LNCAP (cell line): ENCODE data around the gene LSM12.

Experiments
- TF ChIP-seq, protein P1 (sequence below): fragments of 450-650 bp; IDR thresholded peaks from 2 replicates; pipeline ENCODE4 v1.5.1; 2017; ENCODE audit warnings: mild to moderate bottlenecking

Gene LSM12

DNA sequence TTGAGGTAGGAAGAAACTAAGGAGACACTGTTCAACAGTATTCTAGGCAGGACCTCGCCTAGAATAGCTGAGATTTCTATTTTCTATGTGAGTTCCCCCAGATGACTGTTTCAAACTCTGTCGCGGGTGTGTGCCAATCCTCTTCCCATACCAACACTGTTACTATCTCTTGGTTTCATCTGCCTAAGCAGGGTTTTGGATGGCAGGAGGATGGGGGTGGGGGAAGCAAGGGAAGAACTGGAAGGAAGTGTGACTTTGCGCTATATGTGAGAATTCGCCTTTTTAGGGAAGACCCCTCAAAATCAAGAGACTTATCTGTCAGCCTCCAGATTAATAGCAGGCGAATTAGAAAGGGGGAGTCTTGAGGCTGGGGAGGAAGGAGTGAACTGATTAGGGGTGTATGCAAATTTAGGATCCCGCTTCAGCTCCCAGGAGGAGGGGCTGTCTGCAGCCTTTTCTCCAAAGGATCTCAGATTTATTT lies 3.5 kb upstream of the LSM12 start:
- TF ChIP-seq, protein P1, sequence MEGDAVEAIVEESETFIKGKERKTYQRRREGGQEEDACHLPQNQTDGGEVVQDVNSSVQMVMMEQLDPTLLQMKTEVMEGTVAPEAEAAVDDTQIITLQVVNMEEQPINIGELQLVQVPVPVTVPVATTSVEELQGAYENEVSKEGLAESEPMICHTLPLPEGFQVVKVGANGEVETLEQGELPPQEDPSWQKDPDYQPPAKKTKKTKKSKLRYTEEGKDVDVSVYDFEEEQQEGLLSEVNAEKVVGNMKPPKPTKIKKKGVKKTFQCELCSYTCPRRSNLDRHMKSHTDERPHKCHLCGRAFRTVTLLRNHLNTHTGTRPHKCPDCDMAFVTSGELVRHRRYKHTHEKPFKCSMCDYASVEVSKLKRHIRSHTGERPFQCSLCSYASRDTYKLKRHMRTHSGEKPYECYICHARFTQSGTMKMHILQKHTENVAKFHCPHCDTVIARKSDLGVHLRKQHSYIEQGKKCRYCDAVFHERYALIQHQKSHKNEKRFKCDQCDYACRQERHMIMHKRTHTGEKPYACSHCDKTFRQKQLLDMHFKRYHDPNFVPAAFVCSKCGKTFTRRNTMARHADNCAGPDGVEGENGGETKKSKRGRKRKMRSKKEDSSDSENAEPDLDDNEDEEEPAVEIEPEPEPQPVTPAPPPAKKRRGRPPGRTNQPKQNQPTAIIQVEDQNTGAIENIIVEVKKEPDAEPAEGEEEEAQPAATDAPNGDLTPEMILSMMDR: no peak

DNA sequence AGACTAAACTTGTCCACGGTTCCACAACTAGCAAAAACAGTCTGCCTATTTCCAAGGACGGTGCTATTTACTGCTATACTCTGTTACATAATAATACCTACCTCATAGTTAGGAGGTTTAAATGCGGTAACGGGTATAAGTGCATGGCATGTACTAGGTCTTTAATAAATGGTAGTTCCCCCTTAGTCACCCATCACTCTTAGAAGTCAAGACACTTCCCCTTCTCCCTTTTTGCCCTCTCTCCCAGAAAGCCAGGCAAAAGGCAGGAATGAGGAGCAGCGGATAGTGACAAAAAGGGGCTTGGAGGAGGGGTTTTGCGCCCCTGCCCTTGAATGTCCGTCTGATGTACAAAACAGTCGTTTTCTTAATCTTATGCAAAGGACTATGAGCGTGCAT lies 1.1 kb upstream of the LSM12 start:
- TF ChIP-seq, protein P1: no peak

DNA sequence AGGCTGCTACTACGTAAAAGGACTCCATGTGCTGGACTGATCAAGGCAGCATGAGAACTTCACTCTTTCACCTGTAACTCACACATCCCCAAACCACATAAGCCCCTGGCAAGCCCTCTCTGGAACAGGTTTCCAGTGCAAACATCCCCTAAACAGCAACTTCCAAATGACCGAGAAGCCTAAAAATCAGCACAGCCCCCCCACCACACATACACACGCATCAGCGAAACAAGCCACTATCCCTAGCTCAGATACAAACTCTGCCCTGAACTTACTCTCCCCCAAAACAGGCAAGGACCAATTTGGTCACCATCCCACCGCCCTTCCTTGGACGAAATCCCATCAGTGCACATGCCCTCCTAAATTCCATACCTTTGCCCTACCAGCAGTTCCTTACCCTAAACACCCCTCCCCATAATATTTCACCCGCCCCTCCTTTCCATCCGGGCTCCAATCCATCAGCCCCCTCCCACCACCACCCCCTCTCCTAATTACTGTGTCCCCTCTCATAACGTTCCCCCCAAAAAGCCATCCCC lies 735 bp downstream of the LSM12 start:
- TF ChIP-seq, protein P1: no peak

DNA sequence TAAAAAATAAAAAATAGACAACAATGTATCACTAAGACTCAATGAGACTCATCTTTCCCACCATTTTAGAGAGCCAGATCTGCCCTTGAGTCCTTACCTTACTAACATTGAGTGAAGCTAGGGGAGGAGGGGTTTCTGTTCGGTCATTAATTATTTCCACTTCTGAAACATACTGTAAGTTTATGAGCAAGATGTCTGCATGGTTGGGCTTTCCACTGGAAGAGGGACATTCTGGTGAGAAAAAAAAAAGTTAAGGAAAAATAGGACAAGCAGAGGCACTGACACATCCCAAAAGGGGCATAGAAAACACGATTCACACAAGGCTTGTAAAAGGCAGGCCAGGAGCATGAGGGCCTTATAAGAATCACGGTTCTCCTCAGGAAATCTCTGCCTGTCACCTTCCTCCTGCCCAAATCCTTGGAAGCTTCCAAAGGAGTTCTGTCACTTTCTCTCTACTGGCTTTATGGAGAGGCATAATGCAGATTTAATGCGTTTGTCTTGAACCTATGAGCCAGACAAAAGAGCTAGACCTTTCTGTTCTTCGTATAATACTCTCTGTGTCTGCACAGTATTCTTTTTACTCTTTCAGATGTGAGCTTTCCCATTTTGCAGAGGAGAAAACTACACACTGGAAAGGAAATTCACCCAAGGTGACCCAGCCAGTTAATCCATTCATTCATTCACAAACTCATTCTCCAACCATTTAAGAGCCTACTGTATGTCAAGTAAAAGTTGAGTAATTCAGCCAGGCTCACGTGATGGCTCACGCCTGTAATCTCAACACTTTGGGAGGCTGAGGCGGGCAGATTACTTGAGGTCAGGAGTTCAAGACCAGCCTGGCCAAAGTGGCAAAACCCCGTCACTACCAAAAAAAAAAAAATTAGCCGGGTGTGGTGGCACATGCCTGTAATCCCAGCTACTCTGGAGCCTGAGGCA lies 2.5 kb downstream of the LSM12 start:
- TF ChIP-seq, protein P1: no peak

DNA sequence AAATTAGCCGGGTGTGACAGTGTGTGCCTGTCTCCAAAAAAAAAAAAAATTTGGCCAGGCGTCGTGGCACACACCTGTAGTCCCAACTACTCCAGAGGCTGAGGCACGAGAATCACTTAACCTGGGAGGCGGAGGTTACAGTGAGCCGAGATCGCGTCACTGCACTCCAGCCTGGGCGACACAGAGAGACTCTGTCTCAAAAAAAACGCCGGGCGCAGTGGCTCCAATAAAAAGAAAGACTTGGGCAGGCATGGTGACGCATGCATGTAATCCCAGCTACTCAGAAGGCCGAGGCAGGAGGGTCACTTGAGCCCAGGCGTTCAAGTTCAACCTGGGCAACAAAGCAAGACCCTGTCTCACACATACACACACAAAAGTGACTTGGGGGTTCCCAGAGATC lies 3.6 kb downstream of the LSM12 start:
- TF ChIP-seq, protein P1: no peak

DNA sequence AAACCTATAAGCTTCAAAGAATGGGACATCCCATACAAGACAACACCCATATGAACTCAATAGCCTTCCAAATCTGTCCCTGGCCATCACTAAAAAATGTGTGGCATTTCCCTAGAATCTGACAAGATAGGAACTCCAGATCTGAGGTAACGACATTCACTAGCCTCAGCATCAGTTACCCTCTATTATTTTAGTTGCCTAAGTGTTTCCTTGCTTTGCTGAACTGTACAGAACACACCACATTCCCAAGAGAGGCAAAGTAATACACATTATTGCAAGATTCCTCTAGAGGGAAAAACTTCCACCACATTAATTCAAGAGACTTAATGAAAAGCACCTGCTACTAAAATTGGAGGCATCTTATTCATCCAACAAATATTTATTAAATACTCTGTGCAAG lies 5.0 kb downstream of the LSM12 start:
- TF ChIP-seq, protein P1: no peak

DNA sequence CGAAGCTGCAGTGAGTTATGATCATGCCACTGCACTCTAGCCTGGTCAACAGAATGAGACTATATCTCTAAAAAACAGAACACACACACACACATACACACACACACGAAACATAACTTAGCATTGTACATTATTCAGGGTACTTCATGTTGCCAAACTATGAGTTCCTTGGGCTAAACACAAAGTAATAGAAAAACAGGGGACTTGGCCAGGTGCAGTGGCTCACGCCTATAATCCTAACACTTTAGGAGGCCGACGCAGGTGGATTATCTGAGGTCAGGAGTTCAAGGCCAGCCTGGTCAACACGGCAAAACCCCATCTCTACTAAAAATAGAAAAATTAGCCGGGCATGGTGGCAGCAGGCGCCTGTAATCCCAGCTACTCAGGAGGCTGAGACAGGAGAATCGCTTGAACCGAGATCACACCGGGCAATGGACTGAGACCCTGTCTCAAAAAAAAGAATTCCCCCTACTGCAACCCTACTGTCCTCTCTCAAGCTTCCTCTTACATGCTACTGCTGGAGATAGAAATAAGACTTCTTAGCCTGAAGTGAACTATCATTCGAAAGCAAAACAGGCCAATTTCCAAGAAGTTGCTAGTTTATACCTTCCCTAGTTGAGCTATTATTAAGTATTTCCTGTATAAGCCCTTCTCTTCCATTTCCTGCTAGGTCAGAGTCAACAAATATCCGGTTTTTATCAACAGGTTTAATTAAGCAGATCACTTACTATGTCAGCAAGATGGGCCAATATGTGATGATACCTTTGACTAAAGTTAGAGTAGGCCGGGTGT lies 7.2 kb downstream of the LSM12 start:
- TF ChIP-seq, protein P1: no peak
